ENCODE data around the gene MVB12B. TPM values are rescaled to one million over a fixed set of nuclear protein-coding genes. Genes with fewer than 3 reads are reported as not detected.

The MVB12B gene
- total and polyA plus RNA-seq, 2 of the 13 experiments (the other 11 are each of a cell fraction or from before 2014, with no cell fraction given), result 12.1 to 30.1 TPM

DNA sequence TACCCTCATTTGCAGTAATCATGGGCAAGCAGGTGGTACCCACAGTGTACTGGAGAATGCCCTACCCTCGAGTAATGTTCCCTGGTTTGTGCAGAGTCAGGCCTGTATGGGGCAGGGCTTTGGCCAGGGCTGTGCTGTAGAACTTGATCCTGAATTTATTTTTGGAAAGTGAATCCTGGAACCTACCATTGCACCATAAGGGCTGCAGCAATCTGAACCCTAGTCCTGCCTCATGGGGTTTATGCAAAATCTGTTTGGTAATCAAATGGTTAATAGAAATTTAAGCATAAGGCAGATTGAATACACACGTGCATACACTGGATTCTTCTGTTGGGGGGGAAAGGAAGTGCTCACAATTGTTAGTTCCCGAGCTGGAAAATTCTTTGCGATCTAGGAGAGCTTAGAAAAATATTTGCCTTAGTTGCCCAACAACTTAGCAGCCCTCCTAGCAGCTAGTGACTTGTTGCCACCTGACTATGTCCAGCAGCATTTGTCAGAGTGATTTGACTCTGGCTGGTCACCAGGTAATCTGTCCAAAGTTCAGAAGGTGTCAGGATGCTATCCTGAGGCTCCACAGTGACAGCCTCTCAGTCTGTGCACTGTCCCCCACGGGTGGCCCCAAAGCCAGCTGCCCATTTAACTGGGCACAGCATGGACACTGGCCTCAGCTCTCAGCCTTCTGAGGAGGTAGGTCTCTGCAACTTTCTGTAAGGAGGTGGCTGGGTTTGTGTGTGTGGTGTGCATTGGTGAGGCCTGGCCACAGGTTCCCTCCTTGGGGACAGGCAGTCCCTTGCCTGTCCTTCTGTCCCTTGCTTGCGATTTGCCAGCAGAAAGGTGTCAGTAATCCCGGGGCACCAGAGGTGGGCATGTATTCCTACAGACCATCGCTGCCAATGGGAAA is 8.3 kb downstream of the MVB12B start (continued):
- TF ChIP-seq, protein P1, sequence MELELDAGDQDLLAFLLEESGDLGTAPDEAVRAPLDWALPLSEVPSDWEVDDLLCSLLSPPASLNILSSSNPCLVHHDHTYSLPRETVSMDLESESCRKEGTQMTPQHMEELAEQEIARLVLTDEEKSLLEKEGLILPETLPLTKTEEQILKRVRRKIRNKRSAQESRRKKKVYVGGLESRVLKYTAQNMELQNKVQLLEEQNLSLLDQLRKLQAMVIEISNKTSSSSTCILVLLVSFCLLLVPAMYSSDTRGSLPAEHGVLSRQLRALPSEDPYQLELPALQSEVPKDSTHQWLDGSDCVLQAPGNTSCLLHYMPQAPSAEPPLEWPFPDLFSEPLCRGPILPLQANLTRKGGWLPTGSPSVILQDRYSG (CRISPR knock-in tag; IDR thresholded peaks at IDR 0.05), result no peak
- TF ChIP-seq, protein P2, sequence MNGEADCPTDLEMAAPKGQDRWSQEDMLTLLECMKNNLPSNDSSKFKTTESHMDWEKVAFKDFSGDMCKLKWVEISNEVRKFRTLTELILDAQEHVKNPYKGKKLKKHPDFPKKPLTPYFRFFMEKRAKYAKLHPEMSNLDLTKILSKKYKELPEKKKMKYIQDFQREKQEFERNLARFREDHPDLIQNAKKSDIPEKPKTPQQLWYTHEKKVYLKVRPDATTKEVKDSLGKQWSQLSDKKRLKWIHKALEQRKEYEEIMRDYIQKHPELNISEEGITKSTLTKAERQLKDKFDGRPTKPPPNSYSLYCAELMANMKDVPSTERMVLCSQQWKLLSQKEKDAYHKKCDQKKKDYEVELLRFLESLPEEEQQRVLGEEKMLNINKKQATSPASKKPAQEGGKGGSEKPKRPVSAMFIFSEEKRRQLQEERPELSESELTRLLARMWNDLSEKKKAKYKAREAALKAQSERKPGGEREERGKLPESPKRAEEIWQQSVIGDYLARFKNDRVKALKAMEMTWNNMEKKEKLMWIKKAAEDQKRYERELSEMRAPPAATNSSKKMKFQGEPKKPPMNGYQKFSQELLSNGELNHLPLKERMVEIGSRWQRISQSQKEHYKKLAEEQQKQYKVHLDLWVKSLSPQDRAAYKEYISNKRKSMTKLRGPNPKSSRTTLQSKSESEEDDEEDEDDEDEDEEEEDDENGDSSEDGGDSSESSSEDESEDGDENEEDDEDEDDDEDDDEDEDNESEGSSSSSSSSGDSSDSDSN (CRISPR knock-in tag; IDR thresholded peaks at IDR 0.05), result peak; percentile 33; the same call in 1 of the 2 replicates
- TF ChIP-seq, protein P3, sequence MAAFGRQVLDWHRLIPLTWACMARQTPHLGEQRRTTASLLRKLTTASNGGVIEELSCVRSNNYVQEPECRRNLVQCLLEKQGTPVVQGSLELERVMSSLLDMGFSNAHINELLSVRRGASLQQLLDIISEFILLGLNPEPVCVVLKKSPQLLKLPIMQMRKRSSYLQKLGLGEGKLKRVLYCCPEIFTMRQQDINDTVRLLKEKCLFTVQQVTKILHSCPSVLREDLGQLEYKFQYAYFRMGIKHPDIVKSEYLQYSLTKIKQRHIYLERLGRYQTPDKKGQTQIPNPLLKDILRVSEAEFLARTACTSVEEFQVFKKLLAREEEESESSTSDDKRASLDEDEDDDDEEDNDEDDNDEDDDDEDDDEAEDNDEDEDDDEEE (CRISPR knock-in tag; IDR thresholded peaks at IDR 0.05), result no peak
- TF ChIP-seq, protein P4, sequence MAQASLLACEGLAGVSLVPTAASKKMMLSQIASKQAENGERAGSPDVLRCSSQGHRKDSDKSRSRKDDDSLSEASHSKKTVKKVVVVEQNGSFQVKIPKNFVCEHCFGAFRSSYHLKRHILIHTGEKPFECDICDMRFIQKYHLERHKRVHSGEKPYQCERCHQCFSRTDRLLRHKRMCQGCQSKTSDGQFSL (CRISPR knock-in tag; IDR thresholded peaks at IDR 0.05), result peak; percentile 97
- 0 out of 2 replicates have a peak, but pooled peaks have one; percentile 30 for TF ChIP-seq TP53 (CRISPR knock-in tag; conservative IDR thresholded peaks at IDR 0.05)
- TF ChIP-seq, protein P5, sequence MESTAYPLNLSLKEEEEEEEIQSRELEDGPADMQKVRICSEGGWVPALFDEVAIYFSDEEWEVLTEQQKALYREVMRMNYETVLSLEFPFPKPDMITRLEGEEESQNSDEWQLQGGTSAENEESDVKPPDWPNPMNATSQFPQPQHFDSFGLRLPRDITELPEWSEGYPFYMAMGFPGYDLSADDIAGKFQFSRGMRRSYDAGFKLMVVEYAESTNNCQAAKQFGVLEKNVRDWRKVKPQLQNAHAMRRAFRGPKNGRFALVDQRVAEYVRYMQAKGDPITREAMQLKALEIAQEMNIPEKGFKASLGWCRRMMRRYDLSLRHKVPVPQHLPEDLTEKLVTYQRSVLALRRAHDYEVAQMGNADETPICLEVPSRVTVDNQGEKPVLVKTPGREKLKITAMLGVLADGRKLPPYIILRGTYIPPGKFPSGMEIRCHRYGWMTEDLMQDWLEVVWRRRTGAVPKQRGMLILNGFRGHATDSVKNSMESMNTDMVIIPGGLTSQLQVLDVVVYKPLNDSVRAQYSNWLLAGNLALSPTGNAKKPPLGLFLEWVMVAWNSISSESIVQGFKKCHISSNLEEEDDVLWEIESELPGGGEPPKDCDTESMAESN (CRISPR knock-in tag; conservative IDR thresholded peaks at IDR 0.05), result 0 out of 2 replicates have a peak, but pooled peaks have one; percentile 19
- peak; percentile 41; the same call in 1 of the 2 replicates for TF ChIP-seq GABPB1 (CRISPR knock-in tag; IDR thresholded peaks at IDR 0.05)
- TF ChIP-seq PAWR (CRISPR knock-in tag; IDR thresholded peaks at IDR 0.05; ENCODE audit: borderline replicate concordance), result no peak
- TF ChIP-seq, protein P6, sequence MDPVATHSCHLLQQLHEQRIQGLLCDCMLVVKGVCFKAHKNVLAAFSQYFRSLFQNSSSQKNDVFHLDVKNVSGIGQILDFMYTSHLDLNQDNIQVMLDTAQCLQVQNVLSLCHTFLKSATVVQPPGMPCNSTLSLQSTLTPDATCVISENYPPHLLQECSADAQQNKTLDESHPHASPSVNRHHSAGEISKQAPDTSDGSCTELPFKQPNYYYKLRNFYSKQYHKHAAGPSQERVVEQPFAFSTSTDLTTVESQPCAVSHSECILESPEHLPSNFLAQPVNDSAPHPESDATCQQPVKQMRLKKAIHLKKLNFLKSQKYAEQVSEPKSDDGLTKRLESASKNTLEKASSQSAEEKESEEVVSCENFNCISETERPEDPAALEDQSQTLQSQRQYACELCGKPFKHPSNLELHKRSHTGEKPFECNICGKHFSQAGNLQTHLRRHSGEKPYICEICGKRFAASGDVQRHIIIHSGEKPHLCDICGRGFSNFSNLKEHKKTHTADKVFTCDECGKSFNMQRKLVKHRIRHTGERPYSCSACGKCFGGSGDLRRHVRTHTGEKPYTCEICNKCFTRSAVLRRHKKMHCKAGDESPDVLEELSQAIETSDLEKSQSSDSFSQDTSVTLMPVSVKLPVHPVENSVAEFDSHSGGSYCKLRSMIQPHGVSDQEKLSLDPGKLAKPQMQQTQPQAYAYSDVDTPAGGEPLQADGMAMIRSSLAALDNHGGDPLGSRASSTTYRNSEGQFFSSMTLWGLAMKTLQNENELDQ (CRISPR knock-in tag; IDR thresholded peaks at IDR 0.05; ENCODE audit: borderline replicate concordance), result no peak
- TF ChIP-seq HOXA3 (CRISPR knock-in tag; IDR thresholded peaks at IDR 0.05), result peak; percentile 76
- 0 out of 2 replicates have a peak, but pooled peaks have one; percentile 65 for TF ChIP-seq ZBTB20 (CRISPR knock-in tag; IDR thresholded peaks at IDR 0.05; ENCODE audit: borderline replicate concordance, low read depth)
- TF ChIP-seq ZFYVE20 (CRISPR knock-in tag; IDR thresholded peaks at IDR 0.05; ENCODE audit: borderline replicate concordance, low read depth), result no peak
- peak; percentile 99 for TF ChIP-seq ZNF761 (CRISPR knock-in tag; conservative IDR thresholded peaks at IDR 0.05)
- TF ChIP-seq, protein P7, sequence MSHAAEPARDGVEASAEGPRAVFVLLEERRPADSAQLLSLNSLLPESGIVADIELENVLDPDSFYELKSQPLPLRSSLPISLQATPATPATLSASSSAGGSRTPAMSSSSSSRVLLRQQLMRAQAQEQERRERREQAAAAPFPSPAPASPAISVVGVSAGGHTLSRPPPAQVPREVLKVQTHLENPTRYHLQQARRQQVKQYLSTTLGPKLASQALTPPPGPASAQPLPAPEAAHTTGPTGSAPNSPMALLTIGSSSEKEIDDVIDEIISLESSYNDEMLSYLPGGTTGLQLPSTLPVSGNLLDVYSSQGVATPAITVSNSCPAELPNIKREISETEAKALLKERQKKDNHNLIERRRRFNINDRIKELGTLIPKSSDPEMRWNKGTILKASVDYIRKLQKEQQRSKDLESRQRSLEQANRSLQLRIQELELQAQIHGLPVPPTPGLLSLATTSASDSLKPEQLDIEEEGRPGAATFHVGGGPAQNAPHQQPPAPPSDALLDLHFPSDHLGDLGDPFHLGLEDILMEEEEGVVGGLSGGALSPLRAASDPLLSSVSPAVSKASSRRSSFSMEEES (CRISPR knock-in tag; IDR thresholded peaks at IDR 0.05), result peak; percentile 86; the same call in 1 of the 2 replicates
